Lung (tissue), 16 donors: Measurements from ENCODE around the gene IGSF1. TPM values are rescaled to one million over a fixed set of nuclear protein-coding genes. Genes with fewer than 3 reads are reported as not detected.

Experiments
- ATAC-seq: fragments of 200-7000 bp; cut with Tn5 transposase; one replicate; pipeline ENCODE4 v1.9.1; 2020; ENCODE audit warnings: moderate number of reproducible peaks; ENCODE audit not compliant: insufficient read depth, low FRiP score
- DNase-seq, 3 donors: peaks; one replicate each; pipeline ENCODE4 v3.0.0-alpha.2; 2013 to 2017
- H3K27ac ChIP-seq, 2 donors: one replicate each; pipeline ENCODE4 v1.5.1; 2013; ENCODE audit warnings: mild to moderate bottlenecking in 2 of 2, moderate library complexity in 2 of 2, control low read depth in 1 of 2, inconsistent platforms in 1 of 2, low read depth in 1 of 2, low read length in 1 of 2
- H3K27me3 ChIP-seq, 3 donors: one replicate each; pipeline ENCODE4 v1.5.1; 2013; ENCODE audit warnings: low read length in 2 of 3; ENCODE audit not compliant: control insufficient read depth in 3 of 3, insufficient read depth in 3 of 3
- H3K36me3 ChIP-seq, 4 donors: one replicate each; pipeline ENCODE4 v1.5.1; 2013; ENCODE audit warnings: low read length in 4 of 4, mild to moderate bottlenecking in 1 of 4, moderate library complexity in 1 of 4; ENCODE audit not compliant: control insufficient read depth in 4 of 4, insufficient read depth in 4 of 4
- H3K4me1 ChIP-seq, 5 donors: one replicate each; pipeline ENCODE4 v1.5.1; 2013; ENCODE audit warnings: low read length in 5 of 5, mild to moderate bottlenecking in 2 of 5, moderate library complexity in 1 of 5; ENCODE audit not compliant: control insufficient read depth in 5 of 5, insufficient read depth in 5 of 5
- H3K4me3 ChIP-seq: one replicate; pipeline ENCODE4 v1.5.1; 2013; ENCODE audit warnings: mild to moderate bottlenecking, control low read depth, moderate library complexity
- H3K9ac ChIP-seq, 2 donors: one replicate each; pipeline ENCODE4 v1.5.1; 2013; ENCODE audit warnings: low read length in 2 of 2, control low read depth in 1 of 2; ENCODE audit not compliant: insufficient read depth in 1 of 2
- H3K9me3 ChIP-seq, 4 donors: one replicate each; pipeline ENCODE4 v1.5.1; 2013; ENCODE audit warnings: low read length in 3 of 4, mild to moderate bottlenecking in 1 of 4, moderate library complexity in 1 of 4; ENCODE audit not compliant: control insufficient read depth in 4 of 4, insufficient read depth in 3 of 4
- WGBS, 2 donors: extraction: QIAGEN DNeasy Blood & Tissue Kit; methylation state at CpG; one replicate each; pipeline ENCODE4 v1.1.7; 2013; 5-methylcytosine and 5-hydroxymethylcytosine counted together
- long read RNA-seq, 5 donors: transcript quantifications; one replicate each; lab custom pipeline, GENCODE V29; 2026
- polyA plus RNA-seq, 2 donors: library from polyadenylated mRNA; stranded (reverse); fragments of 200-250 nt; gene quantifications; one replicate each; pipeline ENCODE4 v1.2.1, GENCODE V29; 2013
- total RNA-seq, 2 donors: library from RNA; depleted of rRNA in 1 of 2; stranded (reverse); fragments of >200 nt in 1 of 2; gene quantifications; one replicate each; pipeline ENCODE4 v1.2.1, GENCODE V29; 2014 to 2021
- TF ChIP-seq, protein P1 (sequence below): IDR thresholded peaks from 2 replicates; pipeline ENCODE4 v1.5.1; 2012; ENCODE audit warnings: mild to moderate bottlenecking; ENCODE audit errors: control extremely low read depth, extremely low read depth
- donor health status: control.
- donor health status: control.
- donor health status: Bipolar disorder and iron deficiency.
- donor health status: healthy.
- donor health status: DM: yes; HTN: yes; CAD: no.

IGSF1 gene
- 1 to 10 TPM in 1 of 2 donors, under 1 TPM in 1; 0.06 to 6.0 TPM for total RNA-seq
- under 1 TPM; 0.05 to 0.06 TPM for polyA plus RNA-seq
- long read RNA-seq, donor 1, partial matches to known transcripts: 0 of 2 reads
- long read RNA-seq, donor 1, other reads (novel, unspliced or antisense): 0 of 2 reads
- long read RNA-seq, donor 2, partial matches to known transcripts: 0 of 2 reads
- long read RNA-seq, donor 2, other reads (novel, unspliced or antisense): 0 of 2 reads
- long read RNA-seq, donor 3, full-length matches to known transcripts: 2 of 2 reads
- long read RNA-seq, donor 3, partial matches to known transcripts: 0 of 2 reads
- long read RNA-seq, donor 3, other reads (novel, unspliced or antisense): 0 of 2 reads
- long read RNA-seq, donor 4, partial matches to known transcripts: 0 of 1 reads
- long read RNA-seq, donor 4, other reads (novel, unspliced or antisense): 0 of 1 reads
- long read RNA-seq, donor 5, partial matches to known transcripts: 0 of 2 reads
- long read RNA-seq, donor 5, other reads (novel, unspliced or antisense): 0 of 2 reads

DNA sequence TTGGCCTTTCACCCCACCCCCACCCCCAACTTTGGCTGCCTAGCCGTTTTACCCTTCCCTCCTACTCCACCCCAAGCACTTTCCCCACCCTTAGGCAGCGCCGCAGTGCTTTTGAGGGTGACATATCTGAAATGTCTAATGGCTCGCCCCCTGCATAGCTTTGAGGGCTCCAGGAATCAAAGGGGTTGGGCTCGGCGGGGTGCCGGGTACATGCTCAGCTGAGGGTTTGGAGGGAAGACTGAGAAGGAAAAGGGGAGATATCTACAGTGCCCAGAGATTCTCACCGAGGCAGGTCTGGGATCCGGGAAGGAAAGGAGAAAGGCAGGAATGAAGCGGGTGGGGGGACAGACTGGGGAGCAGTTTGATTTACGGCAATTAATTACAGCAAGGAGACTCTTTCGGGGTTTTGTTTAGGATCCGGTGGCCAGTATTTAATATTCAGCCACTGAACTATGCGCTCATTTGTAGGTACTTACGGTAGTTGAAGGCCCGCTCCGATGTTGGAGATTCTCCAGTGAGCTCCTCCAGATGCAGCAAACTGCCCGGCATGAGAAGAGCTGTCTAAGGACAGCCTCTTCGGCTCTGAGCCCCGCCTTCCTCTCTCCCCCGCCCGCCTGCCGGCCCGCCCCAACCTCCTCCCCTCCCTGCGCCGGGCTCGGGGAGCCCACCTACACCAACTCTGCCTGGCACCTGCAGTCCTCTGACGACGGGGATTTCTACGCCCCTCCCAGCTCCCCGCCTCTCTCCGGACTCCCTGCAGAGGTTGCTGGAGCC is at the start of gene IGSF1:
Gene IGSF1 (minus strand): TSS at position 569 of the 774 bp plus-strand sequence. CDS start 2,632 bp downstream, outside the sequence.
- ATAC-seq: no peak
- Histone ChIP-seq H3K9me3 (peaks cover 0 to 3% (median 0%) of the 10 kb centered on the region in 4 donors), H3K9ac (peak within 1 kb of the TSS in 1 of 2 donors; percentile 42), H3K4me3 (no peak within 1 kb of the TSS), H3K4me1 (no peaks in the 10 kb centered on the region), H3K36me3 (no peaks in the 10 kb centered on the region), H3K27ac (no peak within 1 kb of the TSS), H3K27me3 (peaks cover 5 to 31% (median 23%) of the 10 kb centered on the region in 3 donors)
- TF ChIP-seq, protein P1, sequence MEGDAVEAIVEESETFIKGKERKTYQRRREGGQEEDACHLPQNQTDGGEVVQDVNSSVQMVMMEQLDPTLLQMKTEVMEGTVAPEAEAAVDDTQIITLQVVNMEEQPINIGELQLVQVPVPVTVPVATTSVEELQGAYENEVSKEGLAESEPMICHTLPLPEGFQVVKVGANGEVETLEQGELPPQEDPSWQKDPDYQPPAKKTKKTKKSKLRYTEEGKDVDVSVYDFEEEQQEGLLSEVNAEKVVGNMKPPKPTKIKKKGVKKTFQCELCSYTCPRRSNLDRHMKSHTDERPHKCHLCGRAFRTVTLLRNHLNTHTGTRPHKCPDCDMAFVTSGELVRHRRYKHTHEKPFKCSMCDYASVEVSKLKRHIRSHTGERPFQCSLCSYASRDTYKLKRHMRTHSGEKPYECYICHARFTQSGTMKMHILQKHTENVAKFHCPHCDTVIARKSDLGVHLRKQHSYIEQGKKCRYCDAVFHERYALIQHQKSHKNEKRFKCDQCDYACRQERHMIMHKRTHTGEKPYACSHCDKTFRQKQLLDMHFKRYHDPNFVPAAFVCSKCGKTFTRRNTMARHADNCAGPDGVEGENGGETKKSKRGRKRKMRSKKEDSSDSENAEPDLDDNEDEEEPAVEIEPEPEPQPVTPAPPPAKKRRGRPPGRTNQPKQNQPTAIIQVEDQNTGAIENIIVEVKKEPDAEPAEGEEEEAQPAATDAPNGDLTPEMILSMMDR: no peak
- 2 to 21% methylated on average over 18 to 32 of the region's 32 CpGs for WGBS, 2 donors
- DNase-seq: peak; percentile 73 to 89 (median 83)

DNA sequence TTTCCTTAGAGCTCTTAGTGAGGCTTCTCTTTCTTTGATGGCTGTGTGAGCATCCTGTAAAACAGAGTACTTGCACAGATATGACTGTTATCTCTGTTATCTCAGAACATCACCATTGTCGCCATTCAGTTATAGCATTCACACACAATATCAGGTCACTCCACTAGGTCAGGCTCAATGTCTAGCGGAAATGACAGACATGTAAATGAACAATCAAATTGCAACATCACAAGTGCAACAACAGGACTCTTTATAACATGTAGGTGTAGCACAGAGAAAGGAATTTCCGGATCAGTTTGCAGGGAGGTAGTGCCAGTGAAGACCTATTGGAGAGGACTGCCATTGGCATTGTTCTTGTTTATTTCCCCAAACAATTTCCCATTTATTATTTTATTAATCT is 43.2 kb upstream of the IGSF1 start:
- DNase-seq (no peak), ATAC-seq (no peak)
- TF ChIP-seq, protein P1: no peak
- Histone ChIP-seq H3K27me3 (peaks cover 0 to 37% (median 4%) of the 10 kb centered on the region in 3 donors), H3K9me3 (no peaks in the 10 kb centered on the region), H3K9ac (no peak overlapping the region), H3K4me1 (peaks cover 0 to 2% (median 0%) of the 10 kb centered on the region in 5 donors), H3K36me3 (no peaks in the 10 kb centered on the region), H3K27ac (no peak overlapping the region), H3K4me3 (no peak overlapping the region)
- WGBS, 2 donors: 81 to 88% methylated on average over 3 of the region's 3 CpGs

- no peak for DNase-seq
- Histone ChIP-seq H3K36me3 (no peaks in the 10 kb centered on the region), H3K27me3 (peaks cover 0 to 32% (median 4%) of the 10 kb centered on the region in 3 donors), H3K4me1 (peaks cover 0 to 2% (median 0%) of the 10 kb centered on the region in 5 donors), H3K27ac (no peak overlapping the region), H3K9ac (no peak overlapping the region), H3K4me3 (no peak overlapping the region), H3K9me3 (no peaks in the 10 kb centered on the region)
- TF ChIP-seq, protein P1: no peak
- 46 to 66% methylated on average over 6 of the region's 6 CpGs for WGBS, 2 donors
- ATAC-seq: no peak
Observed at GRCh38 chrX:131331152-131331551, 42.0 kb upstream of the IGSF1 start.
